ENCODE measurements around the gene SELENOV. TPM values are rescaled to one million over a fixed set of nuclear protein-coding genes. Genes with fewer than 3 reads are reported as not detected.

SELENOV gene
- total and polyA plus RNA-seq, 9 of the 15 experiments (the other 6 are each of a cell fraction or from before 2014, with no cell fraction given), result 0.04 to 0.09 (median 0.06) TPM; not detected in 4

- no peak for TF ChIP-seq POLR3A (IDR thresholded peaks at IDR 0.05; ENCODE audit: borderline replicate concordance, extremely low read depth, insufficient read depth, insufficient read length)
- TF ChIP-seq OTX1 (CRISPR knock-in tag; IDR thresholded peaks at IDR 0.05), result no peak
- TF ChIP-seq DNMT1 (IDR thresholded peaks at IDR 0.05), result no peak
- TF ChIP-seq, protein P1, sequence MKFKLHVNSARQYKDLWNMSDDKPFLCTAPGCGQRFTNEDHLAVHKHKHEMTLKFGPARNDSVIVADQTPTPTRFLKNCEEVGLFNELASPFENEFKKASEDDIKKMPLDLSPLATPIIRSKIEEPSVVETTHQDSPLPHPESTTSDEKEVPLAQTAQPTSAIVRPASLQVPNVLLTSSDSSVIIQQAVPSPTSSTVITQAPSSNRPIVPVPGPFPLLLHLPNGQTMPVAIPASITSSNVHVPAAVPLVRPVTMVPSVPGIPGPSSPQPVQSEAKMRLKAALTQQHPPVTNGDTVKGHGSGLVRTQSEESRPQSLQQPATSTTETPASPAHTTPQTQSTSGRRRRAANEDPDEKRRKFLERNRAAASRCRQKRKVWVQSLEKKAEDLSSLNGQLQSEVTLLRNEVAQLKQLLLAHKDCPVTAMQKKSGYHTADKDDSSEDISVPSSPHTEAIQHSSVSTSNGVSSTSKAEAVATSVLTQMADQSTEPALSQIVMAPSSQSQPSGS (CRISPR knock-in tag; IDR thresholded peaks at IDR 0.05), result peak; percentile 93
- TF ChIP-seq RUNX1 (IDR thresholded peaks at IDR 0.05; ENCODE audit: low read depth), result no peak
- TF ChIP-seq ZNF436 (CRISPR knock-in tag; IDR thresholded peaks at IDR 0.05), result no peak
- TF ChIP-seq HCFC1 (IDR thresholded peaks at IDR 0.05; ENCODE audit: low read depth, low read length), result 0 out of 2 replicates have a peak, but pooled peaks have one; percentile 47
- peak; percentile 51; the same call in 1 of the 2 replicates for TF ChIP-seq ETV5 (CRISPR knock-in tag; IDR thresholded peaks at IDR 0.05; ENCODE audit: low read depth)
- TF ChIP-seq CUX1 (CRISPR knock-in tag; IDR thresholded peaks at IDR 0.05), result no peak
- no peak for TF ChIP-seq CBX2 (IDR thresholded peaks at IDR 0.05; ENCODE audit: insufficient read depth, low read length, poor library complexity, severe bottlenecking)
- TF ChIP-seq, protein P2, sequence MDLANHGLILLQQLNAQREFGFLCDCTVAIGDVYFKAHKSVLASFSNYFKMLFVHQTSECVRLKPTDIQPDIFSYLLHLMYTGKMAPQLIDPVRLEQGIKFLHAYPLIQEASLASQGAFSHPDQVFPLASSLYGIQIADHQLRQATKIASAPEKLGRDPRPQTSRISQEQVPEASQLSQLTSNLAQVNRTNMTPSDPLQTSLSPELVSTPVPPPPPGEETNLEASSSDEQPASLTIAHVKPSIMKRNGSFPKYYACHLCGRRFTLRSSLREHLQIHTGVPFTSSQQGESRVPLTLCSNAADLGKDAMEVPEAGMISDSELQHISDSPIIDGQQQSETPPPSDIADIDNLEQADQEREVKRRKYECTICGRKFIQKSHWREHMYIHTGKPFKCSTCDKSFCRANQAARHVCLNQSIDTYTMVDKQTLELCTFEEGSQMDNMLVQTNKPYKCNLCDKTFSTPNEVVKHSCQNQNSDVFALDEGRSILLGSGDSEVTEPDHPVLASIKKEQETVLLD (IDR thresholded peaks at IDR 0.05), result no peak
- TF ChIP-seq TCF7L2 (IDR thresholded peaks at IDR 0.05; ENCODE audit: low read depth, low read length), result no peak
- peak; percentile 37; the same call in 1 of the 2 replicates for TF ChIP-seq PHF8 (IDR thresholded peaks at IDR 0.05; ENCODE audit: borderline replicate concordance, low read length)
- no peak for TF ChIP-seq SNRNP70 (optimal IDR thresholded peaks at IDR 0.05; ENCODE audit: low read depth, low read length)
- TF ChIP-seq ZNF124 (CRISPR knock-in tag; IDR thresholded peaks at IDR 0.05), result peak; percentile 96
- TF ChIP-seq, protein P3, sequence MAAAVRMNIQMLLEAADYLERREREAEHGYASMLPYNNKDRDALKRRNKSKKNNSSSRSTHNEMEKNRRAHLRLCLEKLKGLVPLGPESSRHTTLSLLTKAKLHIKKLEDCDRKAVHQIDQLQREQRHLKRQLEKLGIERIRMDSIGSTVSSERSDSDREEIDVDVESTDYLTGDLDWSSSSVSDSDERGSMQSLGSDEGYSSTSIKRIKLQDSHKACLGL (CRISPR knock-in tag; IDR thresholded peaks at IDR 0.05; ENCODE audit: borderline replicate concordance, poor library complexity, severe bottlenecking), result no peak
- no peak for TF ChIP-seq MIER1 (IDR thresholded peaks at IDR 0.05; ENCODE audit: low read depth)
- no peak for TF ChIP-seq SRSF7 (optimal IDR thresholded peaks at IDR 0.05; ENCODE audit: low read depth, low read length)
These were observed 12.1 kb upstream of the SELENOV start (continued) for GRCh38 chr19:39502640-39503417.

All from K562 (cell line).